H1 (cell line): ENCODE results near the gene CIDEA. TPM values are rescaled to one million over a fixed set of nuclear protein-coding genes. Genes with fewer than 3 reads are reported as not detected.

ENCODE experiments used
- CTCF ChIA-PET: fragments of 300-600 bp; sonication (Branson Sonifier 250); formaldehyde crosslinking; loops from one replicate; lab custom pipeline; 2021; ENCODE audit not compliant: partially characterized antibody; lab: Charles Lee
- POLR2A ChIA-PET: fragments of 300-600 bp; sonication (Branson Sonifier 250); formaldehyde crosslinking; loops from one replicate; lab custom pipeline; 2021; ENCODE audit warnings: inconsistent platforms; ENCODE audit not compliant: partially characterized antibody; lab: Charles Lee
- DNase-seq, 2 experiments: peaks; one replicate each; pipeline versions ENCODE4 v3.0.0 to v3.0.0-alpha.2; 2010 to 2022; ENCODE audit warnings: low spot score in 2 of 2, low read depth in 1 of 2, mixed read lengths in 1 of 2
- FAIRE-seq: peaks from 2 replicates; lab custom pipeline; 2011; peaks lifted over from hg19 to GRCh38; lab: Jason Lieb, UNC
- H2AFZ ChIP-seq: 2 replicates; pipeline ENCODE4 v1.8.1; 2012; ENCODE audit warnings: low read length, inconsistent platforms
- H2AK5ac ChIP-seq: 2 replicates; pipeline ENCODE4 v1.6.1; 2013; ENCODE audit warnings: low read depth, low read length
- H2BK120ac ChIP-seq: replicated peaks from 2 replicates; pipeline ENCODE3; 2013; ENCODE audit warnings: low read depth, low read length, inconsistent platforms
- H2BK12ac ChIP-seq: 2 replicates; pipeline ENCODE4 v1.6.1; 2013; ENCODE audit warnings: low read depth, low read length
- H2BK15ac ChIP-seq: 2 replicates; pipeline ENCODE4 v1.6.1; 2013; ENCODE audit warnings: low read length
- H2BK20ac ChIP-seq: 2 replicates; pipeline ENCODE4 v1.6.1; 2013; ENCODE audit warnings: low read length
- H2BK5ac ChIP-seq: 2 replicates; pipeline ENCODE4 v1.6.1; 2013; ENCODE audit warnings: low read depth, low read length
- H3K14ac ChIP-seq: 2 replicates; pipeline ENCODE4 v1.6.1; 2013; ENCODE audit warnings: inconsistent platforms; ENCODE audit not compliant: insufficient read length
- H3K18ac ChIP-seq: 2 replicates; pipeline ENCODE4 v1.6.1; 2013; ENCODE audit warnings: low read length; ENCODE audit errors: extremely low read depth
- H3K23ac ChIP-seq: 2 replicates; pipeline ENCODE4 v1.6.1; 2013; ENCODE audit warnings: inconsistent platforms; ENCODE audit not compliant: insufficient read length
- H3K23me2 ChIP-seq: 2 replicates; pipeline ENCODE4 v1.6.1; 2013; ENCODE audit warnings: low read depth, low read length
- H3K27ac ChIP-seq: 2 replicates; pipeline ENCODE4 v1.6.1; 2011; ENCODE audit warnings: low read depth, low read length, inconsistent platforms
- H3K27me3 ChIP-seq, 4 experiments: replicated peaks in 1 of 4; 1 replicate in 1 of 4; 2 replicates in 3 of 4; pipeline versions ENCODE4 v1.6.1 to v1.8.1; 2011 to 2013; ENCODE audit warnings: low read length in 3 of 4, mild to moderate bottlenecking in 3 of 4, inconsistent platforms in 2 of 4, mixed read lengths in 2 of 4, moderate library complexity in 1 of 4; ENCODE audit not compliant: control insufficient read depth in 3 of 4, insufficient read depth in 3 of 4; ENCODE audit errors: extremely low read depth in 1 of 4
- H3K36me3 ChIP-seq, 4 experiments: 2 replicates each; pipeline versions ENCODE4 v1.6.1 to v1.8.1; 2011 to 2013; ENCODE audit warnings: mild to moderate bottlenecking in 4 of 4, low read length in 3 of 4, moderate library complexity in 2 of 4, control low read depth in 1 of 4, inconsistent platforms in 1 of 4; ENCODE audit not compliant: insufficient read depth in 4 of 4, control insufficient read depth in 2 of 4
- H3K4ac ChIP-seq: replicated peaks from 2 replicates; pipeline ENCODE3; 2013; ENCODE audit warnings: low read length, low read depth, mixed read lengths, inconsistent platforms; ENCODE audit not compliant: insufficient read length
- H3K4me1 ChIP-seq, 4 experiments: replicated peaks in 1 of 4; 1 replicate in 1 of 4; 2 replicates in 3 of 4; pipeline versions ENCODE4 v1.6.1 to v1.8.1; 2011 to 2013; ENCODE audit warnings: low read length in 3 of 4, inconsistent platforms in 2 of 4, mixed read lengths in 1 of 4; ENCODE audit not compliant: insufficient read depth in 4 of 4, control insufficient read depth in 3 of 4
- H3K4me2 ChIP-seq, 2 experiments: 2 replicates each; pipeline versions ENCODE4 v1.6.1 to v1.8.1; 2011 to 2013; ENCODE audit warnings: low read depth in 2 of 2, low read length in 2 of 2, control low read depth in 1 of 2, inconsistent platforms in 1 of 2, mild to moderate bottlenecking in 1 of 2; ENCODE audit not compliant: insufficient read depth in 1 of 2
- H3K4me3 ChIP-seq, 4 experiments: fragments of 200-600, 300-600 bp in 1 of 4; sonication (generic), shearing (Covaris generic), sonication (Bioruptor Twin) in 1 of 4; 2 replicates each; pipeline versions ENCODE4 v1.5.1 to v1.8.1; 2011 to 2016; ENCODE audit warnings: low read length in 4 of 4, low read depth in 3 of 4, control low read depth in 2 of 4, inconsistent platforms in 2 of 4, mild to moderate bottlenecking in 2 of 4, mixed read lengths in 1 of 4, moderate library complexity in 1 of 4; ENCODE audit not compliant: insufficient read depth in 2 of 4; ENCODE audit errors: extremely low read depth in 1 of 4
- H3K56ac ChIP-seq: replicated peaks from 2 replicates; pipeline ENCODE3; 2013; ENCODE audit warnings: low read depth, mild to moderate bottlenecking, mixed read lengths, low read length, inconsistent platforms; ENCODE audit not compliant: insufficient read length
- H3K79me1 ChIP-seq: 2 replicates; pipeline ENCODE4 v1.6.1; 2013; ENCODE audit warnings: low read depth, low read length, control low read depth
- H3K79me2 ChIP-seq, 2 experiments: 2 replicates each; pipeline versions ENCODE4 v1.6.1 to v1.8.1; 2012 to 2013; ENCODE audit warnings: low read length in 2 of 2, mild to moderate bottlenecking in 2 of 2, inconsistent platforms in 1 of 2; ENCODE audit not compliant: insufficient read depth in 2 of 2, control insufficient read depth in 1 of 2
- H3K9ac ChIP-seq, 4 experiments: replicated peaks in 1 of 4; 1 replicate in 1 of 4; 2 replicates in 3 of 4; pipeline versions ENCODE4 v1.6.1 to v1.8.1; 2011 to 2013; ENCODE audit warnings: low read depth in 3 of 4, low read length in 3 of 4, control low read depth in 2 of 4, mild to moderate bottlenecking in 2 of 4, moderate library complexity in 2 of 4, inconsistent platforms in 1 of 4; ENCODE audit errors: extremely low read depth in 1 of 4
- H3K9me3 ChIP-seq, 2 experiments: 2 replicates each; pipeline versions ENCODE4 v1.6.1 to v1.8.1; 2012 to 2013; ENCODE audit warnings: mild to moderate bottlenecking in 2 of 2, moderate library complexity in 2 of 2, control low read depth in 1 of 2, inconsistent platforms in 1 of 2, low read depth in 1 of 2, low read length in 1 of 2, mixed read lengths in 1 of 2; ENCODE audit not compliant: insufficient read depth in 2 of 2
- H4K20me1 ChIP-seq, 2 experiments: replicated peaks in 1 of 2; 2 replicates each; pipeline versions ENCODE3 to v1.8.1; 2011 to 2013; ENCODE audit warnings: inconsistent platforms in 2 of 2, low read length in 2 of 2, mild to moderate bottlenecking in 1 of 2; ENCODE audit not compliant: insufficient read depth in 2 of 2, control insufficient read depth in 1 of 2
- H4K5ac ChIP-seq: 2 replicates; pipeline ENCODE4 v1.6.1; 2013; ENCODE audit warnings: low read length, low read depth, mixed read lengths, inconsistent platforms; ENCODE audit not compliant: insufficient read length
- H4K8ac ChIP-seq: 2 replicates; pipeline ENCODE4 v1.8.0; 2013; ENCODE audit warnings: mild to moderate bottlenecking, moderate library complexity, low read length, inconsistent platforms; ENCODE audit not compliant: insufficient read depth; ENCODE audit errors: extremely low read depth
- H4K91ac ChIP-seq: replicated peaks from 2 replicates; pipeline ENCODE3; 2013; ENCODE audit warnings: low read length, mixed read lengths, inconsistent platforms; ENCODE audit not compliant: insufficient read length
- ASH2L ChIP-seq: fragments of 200-600, 300-600 bp; sonication (generic); IDR thresholded peaks from one replicate; pipeline ENCODE4 v1.7.1; 2017; ENCODE audit warnings: low read length
- BCL11A ChIP-seq, 2 experiments: IDR thresholded peaks; one replicate each; pipeline ENCODE4 v1.6.1; 2011; ENCODE audit warnings: low read depth in 2 of 2, low read length in 2 of 2, mild to moderate bottlenecking in 2 of 2
- CTBP2 ChIP-seq: IDR thresholded peaks from 2 replicates; pipeline ENCODE4 v1.7.0; 2011; ENCODE audit warnings: borderline replicate concordance, mild to moderate bottlenecking, moderate library complexity, mixed read lengths, low read length; ENCODE audit not compliant: insufficient read depth, insufficient read length
- CTCF ChIP-seq, 3 experiments: IDR thresholded peaks; 1 replicate in 2 of 3; 2 replicates in 1 of 3; pipeline versions ENCODE4 v1.5.1 to v1.6.1; 2011; ENCODE audit warnings: low read length in 3 of 3, mild to moderate bottlenecking in 3 of 3, inconsistent platforms in 2 of 3, low read depth in 1 of 3, moderate library complexity in 1 of 3; ENCODE audit not compliant: insufficient read depth in 1 of 3; ENCODE audit errors: control extremely low read depth in 1 of 3
- EZH2 ChIP-seq: fragments of 200-600 bp; sonication (generic); IDR thresholded peaks from 2 replicates; pipeline ENCODE4 v1.7.1; 2012; ENCODE audit warnings: low read depth, mild to moderate bottlenecking, moderate library complexity, low read length, inconsistent platforms; ENCODE audit not compliant: severe bottlenecking
- FOSL1 ChIP-seq: IDR thresholded peaks from 2 replicates; pipeline ENCODE4 v1.6.1; 2011; ENCODE audit warnings: mild to moderate bottlenecking, low read depth, low read length, moderate library complexity; ENCODE audit not compliant: insufficient read depth
- KDM5A ChIP-seq: fragments of 200-600 bp; IDR thresholded peaks from 2 replicates; pipeline ENCODE4 v1.7.1; 2012; ENCODE audit warnings: mild to moderate bottlenecking, low read length, inconsistent platforms, mixed read lengths
- SP1 ChIP-seq: IDR thresholded peaks from 2 replicates; pipeline ENCODE4 v1.6.1; 2011; ENCODE audit warnings: low read depth, low read length
- SRF ChIP-seq: IDR thresholded peaks from 2 replicates; pipeline ENCODE4 v1.6.1; 2011; ENCODE audit warnings: mild to moderate bottlenecking, low read depth, low read length, moderate library complexity
- SUZ12 ChIP-seq: fragments of 200-600 bp; sonication (generic); IDR thresholded peaks from 2 replicates; pipeline ENCODE4 v1.6.1; 2012; ENCODE audit warnings: mild to moderate bottlenecking, inconsistent platforms, low read length, moderate library complexity, mixed read lengths
- ZNF274 ChIP-seq: IDR thresholded peaks from 2 replicates; pipeline ENCODE4 v1.7.0; 2012; ENCODE audit warnings: low read length, borderline replicate concordance; ENCODE audit errors: extremely low read depth
- WGBS, 2 experiments: shearing (Covaris generic) in 1 of 2; methylation state at CpG; one replicate each; pipeline versions ENCODE4 v1.1.6 to v1.1.7; 2013 to 2015; ENCODE audit warnings: low lambda C conversion rate in 2 of 2, mixed read lengths in 2 of 2, inconsistent platforms in 1 of 2, low coverage in 1 of 2, missing lambda C conversion rate in 1 of 2; ENCODE audit not compliant: insufficient replicate concordance in 2 of 2, insufficient coverage in 1 of 2, insufficient read length in 1 of 2; ENCODE audit errors: extremely low coverage in 1 of 2, missing lambda C conversion rate in 1 of 2; 5-methylcytosine and 5-hydroxymethylcytosine counted together
- polyA plus RNA-seq, 7 experiments: library from polyadenylated mRNA; depleted of rRNA in 3 of 7; stranded (reverse) in 5 of 7; unstranded in 2 of 7; fragments of >200 nt in 5 of 7; fragments of 200-250 nt in 2 of 7; gene quantifications; 1 replicate in 5 of 7; 2 replicates in 1 of 7; 4 replicates in 1 of 7; pipeline versions ENCODE4 v1.2.1 to v1.2.3, GENCODE V29; 2011 to 2013; ENCODE audit warnings: missing spikeins in 2 of 7, mixed read lengths in 2 of 7
- total RNA-seq: library from RNA; stranded (reverse); fragmentation: NEBNext Ultra II Directional; extraction: Animal tissue kit (Norgen Biotek cat#: 25700); gene quantifications from 2 replicates; pipeline ENCODE4 v1.2.1, GENCODE V29; 2021

The CIDEA gene
- total and polyA plus RNA-seq, 2 of the 8 experiments (the other 6 are each of a cell fraction or from before 2014, with no cell fraction given), result not detected

- Histone ChIP-seq H3K56ac (no peak overlapping the region), H3K23me2 (no peaks in the 10 kb centered on the region), H3K23ac (no peak overlapping the region), H3K4me1 (peaks cover 0 to 10% (median 7%) of the 10 kb centered on the region in 4 experiments; a peak in 6 of 7 replicates), H4K91ac (no peak overlapping the region), H3K4ac (no peak overlapping the region), H3K36me3 (no peaks in the 10 kb centered on the region), H3K14ac (no peak overlapping the region), H3K9me3 (no peaks in the 10 kb centered on the region), H3K9ac (no peak overlapping the region), H2BK12ac (no peak overlapping the region), H2BK20ac (no peak overlapping the region), H3K18ac (no peak overlapping the region), H3K27ac (no peak overlapping the region), H2AFZ (no peak overlapping the region), H3K4me3 (no peak overlapping the region), H3K79me1 (no peaks in the 10 kb centered on the region), H4K5ac (no peak overlapping the region), H2BK15ac (no peak overlapping the region), H3K79me2 (no peaks in the 10 kb centered on the region), H3K27me3 (peaks cover 0 to 10% (median 2%) of the 10 kb centered on the region in 4 experiments; a peak in 6 of 7 replicates), H4K20me1 (no peaks in the 10 kb centered on the region), H2BK5ac (no peak overlapping the region), H4K8ac (no peak overlapping the region), H3K4me2 (no peak overlapping the region), H2AK5ac (no peak overlapping the region), H2BK120ac (no peak overlapping the region)
- FAIRE-seq, result no peak
- POLR2A ChIA-PET, result interaction anchor here (2.8 to 2.9 kb wide), 2 partner anchors 27 to 54 kb away, joined by 9 to 17 read pairs; partner anchors contain the start of gene TUBB6
- 62% methylated on average over 1 of the region's 1 CpG; no CpG with 5 or more reads in 1 of the 2 experiments for WGBS, 2 experiments
- CTCF ChIA-PET, result interaction anchor here (0.8 to 3.5 kb wide), 11 partner anchors 10 to 109 kb away, joined by 3 to 21 read pairs (median 10); partner anchors contain the start of gene AFG3L2
- DNase-seq, result no peak
- TF ChIP-seq CTCF (IDR thresholded peaks at IDR 0.05; ENCODE audit: control extremely low read depth in 1 of 3, insufficient read depth in 1 of 3, low read depth in 1 of 3, low read length in 3 of 3), result no peak
- no peak for TF ChIP-seq SUZ12
- no peak for TF ChIP-seq KDM5A
- no peak for TF ChIP-seq BCL11A (IDR thresholded peaks at IDR 0.05; ENCODE audit: low read depth in 2 of 2, low read length in 2 of 2)
- TF ChIP-seq ZNF274, result no peak
- no peak for TF ChIP-seq EZH2
- TF ChIP-seq FOSL1, result no peak
- TF ChIP-seq ASH2L, result no peak
- TF ChIP-seq CTBP2, result no peak
- TF ChIP-seq SP1, result no peak
- TF ChIP-seq SRF, result no peak
Observed at GRCh38 chr18:12281861-12282260, 27.7 kb downstream of the CIDEA start.
